Skeletal muscle cell (primary cell): ENCODE measurements around the gene TM9SF2.

Source experiments
- DNase-seq: peaks from one replicate; pipeline ENCODE4 v3.0.0-alpha.2; 2010; ENCODE audit warnings: low read depth
- H3K4me3 ChIP-seq: 2 replicates; pipeline ENCODE4 v1.5.1; 2011; ENCODE audit warnings: low read depth, mild to moderate bottlenecking, control low read depth, low read length, moderate library complexity

The TM9SF2 gene

GRCh38 chr13:99608345-99608744 lies 107.1 kb downstream of the TM9SF2 start:
- no peak overlapping the region for H3K4me3 ChIP-seq
- no peak for DNase-seq

GRCh38 chr13:99610702-99611289 lies 109.5 kb downstream of the TM9SF2 start:
- no peak for DNase-seq

More at GRCh38 chr13:99610702-99611289, 109.5 kb downstream of the TM9SF2 start:
- H3K4me3 ChIP-seq: no peak overlapping the region
